DMS 273 (cell line): ENCODE measurements around the gene CDHR5.
"Not testable (repeated sequence)": the region's sequence is repeated elsewhere in the genome, so short reads cannot be mapped to it uniquely, and the experiment has no call there.

Experiments
- DNase-seq: peaks from one replicate; lab custom pipeline; 2025; ENCODE audit not compliant: unreplicated experiment; lab: John Stamatoyannopoulos, UW

CDHR5 gene

GRCh38 chr11:589798-590197 is 35.0 kb downstream of the CDHR5 start:
- DNase-seq = no peak

- DNase-seq = no peak
Observed at GRCh38 chr11:587978-588380, 36.8 kb downstream of the CDHR5 start.

GRCh38 chr11:587546-587945 is 37.2 kb downstream of the CDHR5 start:
- no peak for DNase-seq

GRCh38 chr11:586376-587316 is 38.1 kb downstream of the CDHR5 start:
- DNase-seq = no peak

GRCh38 chr11:584287-584686 is 40.5 kb downstream of the CDHR5 start:
- no peak for DNase-seq

- no peak for DNase-seq
Observed at GRCh38 chr11:581752-582151, 43.0 kb downstream of the CDHR5 start.

GRCh38 chr11:581342-581741 is 43.4 kb downstream of the CDHR5 start:
- no peak for DNase-seq

GRCh38 chr11:579830-580601 is 44.7 kb downstream of the CDHR5 start:
- no peak for DNase-seq

GRCh38 chr11:578276-579035 is 46.3 kb downstream of the CDHR5 start:
- DNase-seq = no peak

- DNase-seq = no peak
Observed at GRCh38 chr11:577611-577894, 47.2 kb downstream of the CDHR5 start.

GRCh38 chr11:576811-577610 is 47.7 kb downstream of the CDHR5 start:
- no peak for DNase-seq

- peak; percentile 92 for DNase-seq
Observed at GRCh38 chr11:575996-576768, 48.6 kb downstream of the CDHR5 start, which contains the start of gene PHRF1. TSS of gene PHRF1 (plus strand) at chr11:576470. CDS start at chr11:581513, 5,043 bp downstream.

GRCh38 chr11:575313-575995 is 49.3 kb downstream of the CDHR5 start:
- DNase-seq = peak; percentile 84

- DNase-seq = no peak
Observed at GRCh38 chr11:574632-575312, 50.0 kb downstream of the CDHR5 start.

- DNase-seq = not testable (repeated sequence)
Observed at GRCh38 chr11:574031-574570, 50.7 kb downstream of the CDHR5 start.

GRCh38 chr11:573146-573759 is 51.5 kb downstream of the CDHR5 start:
- DNase-seq = no peak

- DNase-seq = no peak
Observed at GRCh38 chr11:571802-572185, 53.0 kb downstream of the CDHR5 start.
